Muscle of leg (tissue), 16 donors: ENCODE measurements around the gene ZFP64. TPM values are rescaled to one million over a fixed set of nuclear protein-coding genes. Genes with fewer than 3 reads are reported as not detected.
"Not testable (repeated sequence)": the region's sequence is repeated elsewhere in the genome, so short reads cannot be mapped to it uniquely, and the experiment has no call there.

Source experiments
- DNase-seq: peaks from one replicate; pipeline ENCODE4 v3.0.0; 2013
- H3K27ac ChIP-seq: one replicate; pipeline ENCODE4 v1.5.1; 2013; ENCODE audit warnings: mild to moderate bottlenecking, low read length, control low read depth
- H3K27me3 ChIP-seq: one replicate; pipeline ENCODE4 v1.6.1; 2013; ENCODE audit warnings: low read length; ENCODE audit not compliant: control insufficient read depth, insufficient read depth
- H3K36me3 ChIP-seq: one replicate; pipeline ENCODE4 v1.6.1; 2013; ENCODE audit warnings: low read length; ENCODE audit not compliant: control insufficient read depth, insufficient read depth
- H3K4me1 ChIP-seq: one replicate; pipeline ENCODE4 v1.6.1; 2013; ENCODE audit warnings: low read length; ENCODE audit not compliant: control insufficient read depth, insufficient read depth
- H3K4me3 ChIP-seq: one replicate; pipeline ENCODE4 v1.5.1; 2013; ENCODE audit warnings: low read length, control low read depth
- H3K9me3 ChIP-seq: replicated peaks from 2 replicates; pipeline ENCODE4 v1.6.1; 2013; ENCODE audit warnings: low read depth, low read length; ENCODE audit not compliant: control insufficient read depth
- WGBS: methylation state at CpG from one replicate; pipeline ENCODE4 v1.1.5; 2013; ENCODE audit warnings: missing lambda C conversion rate; ENCODE audit not compliant: insufficient coverage; 5-methylcytosine and 5-hydroxymethylcytosine counted together
- long read RNA-seq, 11 donors: transcript quantifications; one replicate each; lab custom pipeline, GENCODE V29; 2026
- polyA plus RNA-seq, 8 donors: library from polyadenylated mRNA; unstranded; fragments of 120-200 nt; gene quantifications; one replicate each; pipeline versions ENCODE4 v1.2.1 to v1.2.3, GENCODE V29; 2013; ENCODE audit warnings: inconsistent platforms in 1 of 8, low replicate concordance in 1 of 8; ENCODE audit not compliant: insufficient read length in 8 of 8, insufficient read depth in 1 of 8
- total RNA-seq: library from RNA; stranded (reverse); fragments of 120-200 nt; gene quantifications from one replicate; pipeline ENCODE4 v1.2.4, GENCODE V29; 2013

The ZFP64 gene
- 11.5 TPM for total RNA-seq
- polyA plus RNA-seq: 10 to 100 TPM; 10.0 to 15.3 (median 13.8) TPM
- long read RNA-seq, donor 1, partial matches to known transcripts: 0 of 2 reads
- long read RNA-seq, donor 1, other reads (novel, unspliced or antisense): 0 of 2 reads
- long read RNA-seq, donor 2: 0 reads
- long read RNA-seq, donor 3, partial matches to known transcripts: 0 of 2 reads
- long read RNA-seq, donor 3, other reads (novel, unspliced or antisense): 0 of 2 reads
- long read RNA-seq, donor 4, partial matches to known transcripts: 0 of 3 reads
- long read RNA-seq, donor 4, other reads (novel, unspliced or antisense): 0 of 3 reads
- long read RNA-seq, donor 5, partial matches to known transcripts: 0 of 6 reads
- long read RNA-seq, donor 5, other reads (novel, unspliced or antisense): 0 of 6 reads
- long read RNA-seq, donor 6, partial matches to known transcripts: 0 of 3 reads
- long read RNA-seq, donor 6, other reads (novel, unspliced or antisense): 0 of 3 reads
- long read RNA-seq, donor 7, partial matches to known transcripts: 0 of 1 reads
- long read RNA-seq, donor 7, other reads (novel, unspliced or antisense): 0 of 1 reads
- long read RNA-seq, donor 8, partial matches to known transcripts: 0 of 4 reads
- long read RNA-seq, donor 8, other reads (novel, unspliced or antisense): 0 of 4 reads
- long read RNA-seq, donor 9, partial matches to known transcripts: 6 of 7 reads
- long read RNA-seq, donor 9, other reads (novel, unspliced or antisense): 0 of 7 reads
- long read RNA-seq, donor 10, partial matches to known transcripts: 0 of 2 reads
- long read RNA-seq, donor 10, other reads (novel, unspliced or antisense): 0 of 2 reads
- long read RNA-seq, donor 11, partial matches to known transcripts: 0 of 1 reads
- long read RNA-seq, donor 11, other reads (novel, unspliced or antisense): 0 of 1 reads

GRCh38 chr20:52191132-52191915, at the start of gene ZFP64:
Gene ZFP64, minus strand, starts transcription at chr20:52191779. Its CDS starts 143 bp downstream, at chr20:52191636.
- under 1% methylated on average over 66 of the region's 70 CpGs for WGBS
- Histone ChIP-seq H3K4me3 (peak within 1 kb of the TSS; percentile 88), H3K36me3 (peaks cover 8% of the 10 kb centered on the region), H3K9me3 (no peaks in the 10 kb centered on the region), H3K4me1 (peaks cover 11% of the 10 kb centered on the region), H3K27ac (peak within 1 kb of the TSS; percentile 90), H3K27me3 (no peaks in the 10 kb centered on the region)
- DNase-seq: peak; percentile 93

GRCh38 chr20:52240802-52241201, 49.2 kb upstream of the ZFP64 start:
- no peaks in the 10 kb centered on the region for H3K27me3 ChIP-seq
- 60% methylated on average over 1 of the region's 1 CpG for WGBS

GRCh38 chr20:52239102-52239501, 47.5 kb upstream of the ZFP64 start:
- DNase-seq: no peak
- no peak overlapping the region for H3K4me3 ChIP-seq
- WGBS: 80% methylated on average over 1 of the region's 2 CpGs
- H3K36me3 ChIP-seq: no peaks in the 10 kb centered on the region
- H3K27me3 ChIP-seq: no peaks in the 10 kb centered on the region
- no peaks in the 10 kb centered on the region for H3K4me1 ChIP-seq
- H3K27ac ChIP-seq: no peak overlapping the region
- H3K9me3 ChIP-seq: no peaks in the 10 kb centered on the region

More at GRCh38 chr20:52240802-52241201, 49.2 kb upstream of the ZFP64 start:
- H3K27ac ChIP-seq: no peak overlapping the region
- H3K4me3 ChIP-seq: no peak overlapping the region
- DNase-seq: no peak
- no peaks in the 10 kb centered on the region for H3K9me3 ChIP-seq
- H3K36me3 ChIP-seq: no peaks in the 10 kb centered on the region
- H3K4me1 ChIP-seq: no peaks in the 10 kb centered on the region

GRCh38 chr20:52236292-52236691, 44.7 kb upstream of the ZFP64 start:
- no peaks in the 10 kb centered on the region for H3K36me3 ChIP-seq
- H3K27me3 ChIP-seq: no peaks in the 10 kb centered on the region
- H3K4me1 ChIP-seq: no peaks in the 10 kb centered on the region
- H3K4me3 ChIP-seq: no peak overlapping the region
- DNase-seq: no peak
- H3K9me3 ChIP-seq: no peaks in the 10 kb centered on the region
- no peak overlapping the region for H3K27ac ChIP-seq
- WGBS: 90% methylated on average over 6 of the region's 7 CpGs

GRCh38 chr20:52235129-52235528, 43.5 kb upstream of the ZFP64 start:
- H3K36me3 ChIP-seq: no peaks in the 10 kb centered on the region
- no peak for DNase-seq
- H3K9me3 ChIP-seq: no peaks in the 10 kb centered on the region
- no peak overlapping the region for H3K4me3 ChIP-seq
- H3K27me3 ChIP-seq: no peaks in the 10 kb centered on the region
- 94% methylated on average over 2 of the region's 4 CpGs for WGBS
- no peak overlapping the region for H3K27ac ChIP-seq
- H3K4me1 ChIP-seq: no peaks in the 10 kb centered on the region

GRCh38 chr20:52234302-52235045, 42.9 kb upstream of the ZFP64 start:
- Histone ChIP-seq H3K36me3 (no peaks in the 10 kb centered on the region), H3K4me3 (no peak overlapping the region), H3K9me3 (no peaks in the 10 kb centered on the region), H3K4me1 (no peaks in the 10 kb centered on the region), H3K27ac (no peak overlapping the region), H3K27me3 (no peaks in the 10 kb centered on the region)
- no CpG with 5 or more reads among the region's 1 CpG for WGBS
- no peak for DNase-seq

GRCh38 chr20:52231230-52231746, 39.7 kb upstream of the ZFP64 start:
- peaks cover 2% of the 10 kb centered on the region for H3K4me1 ChIP-seq
- H3K27me3 ChIP-seq: no peaks in the 10 kb centered on the region
- H3K36me3 ChIP-seq: no peaks in the 10 kb centered on the region
- no peak overlapping the region for H3K27ac ChIP-seq
- H3K9me3 ChIP-seq: no peaks in the 10 kb centered on the region
- H3K4me3 ChIP-seq: no peak overlapping the region
- DNase-seq: no peak

GRCh38 chr20:52230409-52230808, 38.8 kb upstream of the ZFP64 start:
- Histone ChIP-seq H3K36me3 (no peaks in the 10 kb centered on the region), H3K4me1 (peaks cover 2% of the 10 kb centered on the region), H3K9me3 (no peaks in the 10 kb centered on the region), H3K4me3 (no peak overlapping the region), H3K27me3 (no peaks in the 10 kb centered on the region), H3K27ac (no peak overlapping the region)
- DNase-seq: peak; percentile 46
- WGBS: 56% methylated on average over 1 of the region's 3 CpGs

- not testable (repeated sequence) for H3K27me3 ChIP-seq, DNase-seq, H3K9me3 ChIP-seq, H3K4me1 ChIP-seq, H3K4me3 ChIP-seq, H3K27ac ChIP-seq, H3K36me3 ChIP-seq
- no CpG with 5 or more reads among the region's 1 CpG for WGBS
Measured at GRCh38 chr20:52229346-52229745, 37.8 kb upstream of the ZFP64 start.
